LNCAP (cell line): ENCODE measurements around the gene DPH6.

ENCODE experiments used
- TF ChIP-seq, protein P1 (sequence below): fragments of 450-650 bp; IDR thresholded peaks from 2 replicates; pipeline ENCODE4 v1.5.1; 2017; ENCODE audit warnings: mild to moderate bottlenecking

DPH6 gene

DNA sequence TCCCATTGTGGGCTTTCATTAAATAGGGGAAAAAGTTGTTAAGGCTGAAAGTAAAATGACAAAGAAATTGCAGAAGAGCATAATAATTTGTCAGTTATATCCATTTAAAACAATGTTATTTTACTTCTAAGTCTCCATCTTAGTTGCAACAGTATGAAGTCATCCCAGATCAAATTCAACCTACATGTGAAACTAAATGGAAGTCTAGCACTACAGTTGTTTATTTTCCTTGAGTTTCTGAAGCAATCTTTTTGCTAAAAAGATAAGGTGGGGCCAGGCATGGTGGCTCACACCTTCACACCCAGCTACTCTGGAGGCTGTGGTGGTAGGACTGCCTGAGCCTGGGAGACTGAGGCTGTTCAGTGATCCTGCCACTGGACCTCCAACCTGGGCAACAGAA is 80.2 kb downstream of the DPH6 start:
- TF ChIP-seq, protein P1, sequence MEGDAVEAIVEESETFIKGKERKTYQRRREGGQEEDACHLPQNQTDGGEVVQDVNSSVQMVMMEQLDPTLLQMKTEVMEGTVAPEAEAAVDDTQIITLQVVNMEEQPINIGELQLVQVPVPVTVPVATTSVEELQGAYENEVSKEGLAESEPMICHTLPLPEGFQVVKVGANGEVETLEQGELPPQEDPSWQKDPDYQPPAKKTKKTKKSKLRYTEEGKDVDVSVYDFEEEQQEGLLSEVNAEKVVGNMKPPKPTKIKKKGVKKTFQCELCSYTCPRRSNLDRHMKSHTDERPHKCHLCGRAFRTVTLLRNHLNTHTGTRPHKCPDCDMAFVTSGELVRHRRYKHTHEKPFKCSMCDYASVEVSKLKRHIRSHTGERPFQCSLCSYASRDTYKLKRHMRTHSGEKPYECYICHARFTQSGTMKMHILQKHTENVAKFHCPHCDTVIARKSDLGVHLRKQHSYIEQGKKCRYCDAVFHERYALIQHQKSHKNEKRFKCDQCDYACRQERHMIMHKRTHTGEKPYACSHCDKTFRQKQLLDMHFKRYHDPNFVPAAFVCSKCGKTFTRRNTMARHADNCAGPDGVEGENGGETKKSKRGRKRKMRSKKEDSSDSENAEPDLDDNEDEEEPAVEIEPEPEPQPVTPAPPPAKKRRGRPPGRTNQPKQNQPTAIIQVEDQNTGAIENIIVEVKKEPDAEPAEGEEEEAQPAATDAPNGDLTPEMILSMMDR: no peak

DNA sequence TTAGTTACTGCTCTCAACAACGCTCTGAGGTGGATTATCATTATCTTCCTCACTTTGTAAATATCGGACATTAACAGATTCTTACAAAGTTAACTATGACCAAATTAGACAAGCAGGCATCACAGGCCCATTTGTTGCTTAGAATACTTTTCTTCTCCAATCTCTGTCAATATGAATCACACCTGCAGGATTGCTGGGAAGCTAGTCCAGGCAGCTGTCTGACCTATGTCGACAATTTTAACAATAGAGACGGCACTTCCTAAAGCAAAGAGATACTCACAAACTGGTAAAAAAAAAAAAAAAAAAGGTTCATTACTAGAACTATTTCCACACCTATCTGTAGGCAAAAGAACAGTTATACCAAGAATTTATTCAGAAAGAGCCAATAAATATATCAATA is 85.3 kb downstream of the DPH6 start:
- TF ChIP-seq, protein P1: no peak

DNA sequence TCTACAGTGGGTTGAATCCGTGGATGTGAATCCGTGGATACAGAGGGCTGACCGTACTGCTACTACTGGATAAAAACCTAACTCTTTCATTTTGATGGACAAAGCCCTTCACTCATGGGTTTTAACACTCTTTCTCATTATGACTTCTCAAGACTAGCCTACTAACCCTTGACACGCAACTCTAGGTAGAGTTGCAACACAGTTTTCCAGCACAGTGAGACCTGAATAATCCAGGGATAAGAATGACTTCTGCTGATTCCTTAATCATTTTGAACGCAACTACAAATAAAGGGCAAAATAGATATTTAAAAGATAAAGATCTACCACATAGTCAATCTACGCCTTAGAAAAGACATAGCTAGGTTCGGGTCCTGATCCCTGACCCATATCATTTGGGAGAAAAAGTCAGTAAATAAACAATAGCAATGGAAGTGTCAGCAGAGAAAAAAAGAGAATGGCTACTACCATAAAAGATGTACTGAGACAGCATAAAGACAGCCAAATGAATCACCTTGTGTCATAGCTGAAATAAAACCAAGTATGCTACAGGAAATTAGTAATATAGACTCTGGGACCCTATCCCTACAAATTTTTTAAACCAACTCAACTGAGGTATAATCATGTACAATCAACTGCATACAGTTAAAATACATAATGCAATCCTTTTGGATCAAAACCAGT is 87.6 kb downstream of the DPH6 start:
- TF ChIP-seq, protein P1: no peak

DNA sequence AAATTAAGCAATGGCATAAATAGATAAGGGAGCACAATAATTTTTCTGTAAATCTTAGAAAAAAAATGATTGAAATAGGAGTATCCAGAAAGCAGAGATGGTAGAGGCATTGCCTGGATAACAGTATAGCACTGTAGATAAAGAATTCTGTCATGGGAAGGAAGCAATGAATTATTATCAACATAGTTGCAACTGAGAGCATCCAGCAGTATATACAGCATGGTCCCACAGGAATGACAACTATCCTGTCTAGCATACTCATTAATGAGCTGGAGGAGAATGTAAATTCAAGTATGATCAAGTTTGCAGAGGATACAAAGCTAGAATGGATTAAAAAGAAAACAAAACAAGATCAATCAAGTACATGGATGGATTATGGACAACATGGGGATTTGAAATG is 90.8 kb downstream of the DPH6 start:
- TF ChIP-seq, protein P1: no peak

DNA sequence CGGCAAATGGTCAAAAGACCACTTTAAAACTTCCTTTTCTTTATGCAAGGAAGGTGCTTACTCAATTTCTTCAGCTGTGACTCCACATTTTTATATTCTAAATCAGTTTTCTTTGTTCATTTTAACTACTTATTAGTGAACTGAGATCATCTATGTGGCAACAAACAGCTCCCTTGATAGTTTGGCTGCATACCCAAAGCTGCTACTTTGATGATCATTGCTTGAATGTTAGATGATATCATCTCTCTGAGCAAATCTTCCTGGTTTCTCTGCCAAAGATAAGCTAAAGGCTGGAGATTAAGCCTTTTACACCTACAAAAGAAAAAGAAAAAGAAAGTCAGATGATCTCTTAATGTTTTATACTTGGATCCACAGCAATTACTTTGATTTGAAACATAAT is 95.5 kb downstream of the DPH6 start:
- TF ChIP-seq, protein P1: no peak

DNA sequence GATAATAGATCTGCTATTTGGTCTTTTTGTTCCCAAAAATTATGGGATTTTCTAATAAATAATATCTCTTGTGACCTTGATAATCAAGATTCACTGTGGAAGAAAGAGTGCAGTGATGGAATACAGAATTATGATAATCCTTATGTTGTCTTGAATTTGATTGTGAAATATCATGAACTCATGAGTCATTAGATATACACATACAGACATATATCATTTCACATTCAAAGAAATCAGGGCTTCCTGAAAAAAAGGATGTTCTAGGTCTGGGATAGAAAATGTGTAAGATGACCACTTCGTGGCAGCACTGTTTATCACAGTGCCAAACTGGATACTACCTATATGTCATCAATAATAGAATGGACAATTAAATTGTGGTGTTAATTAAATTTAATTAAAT is 97.7 kb downstream of the DPH6 start:
- TF ChIP-seq, protein P1: no peak

DNA sequence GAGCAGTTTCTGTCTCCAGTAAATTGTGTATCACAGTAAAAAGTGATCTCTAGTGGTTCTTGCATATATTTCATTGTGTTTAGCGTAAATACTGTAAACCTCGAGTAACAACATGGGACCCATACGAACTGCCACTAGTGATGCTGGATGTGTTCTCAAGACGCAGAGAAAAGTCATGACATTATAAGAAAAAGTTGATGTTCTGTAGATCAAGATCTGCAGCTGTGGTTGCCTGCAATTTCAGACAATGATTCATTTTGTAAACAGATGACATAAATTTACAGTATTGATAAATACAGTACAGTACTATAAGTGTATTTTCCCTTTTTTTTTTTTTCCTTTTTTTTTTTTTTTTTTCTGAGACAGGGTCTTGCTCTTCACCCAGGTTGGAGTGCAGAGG is 100.1 kb downstream of the DPH6 start:
- TF ChIP-seq, protein P1: no peak

DNA sequence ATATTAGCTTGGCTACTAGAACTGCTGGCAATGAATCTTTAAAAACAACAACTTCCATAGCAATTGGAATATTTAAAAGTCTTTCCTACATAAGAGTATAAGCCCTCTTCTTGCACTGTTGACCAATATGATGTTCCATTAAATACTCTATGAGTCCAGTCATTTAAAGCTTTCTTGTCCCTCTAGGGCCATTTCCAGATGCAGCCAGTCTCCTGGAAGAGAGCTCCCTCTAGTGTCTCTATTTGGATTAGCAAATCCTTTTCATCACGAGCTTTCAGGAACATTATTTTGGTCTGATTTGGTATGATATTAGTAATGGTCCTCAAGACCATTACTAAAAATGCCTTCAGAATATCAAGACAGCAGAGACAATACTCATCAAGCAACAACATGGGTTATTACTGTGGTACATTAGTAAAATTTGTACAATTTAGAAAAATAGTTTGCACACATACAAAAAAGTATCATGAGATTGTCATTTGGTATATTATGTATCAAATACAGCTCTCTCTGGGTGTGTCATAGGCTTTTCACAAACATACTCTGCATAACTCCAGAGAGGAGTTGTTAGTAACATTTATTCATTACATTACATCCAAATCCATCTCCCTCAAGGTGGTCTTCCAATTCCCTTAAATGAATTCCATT is 101.3 kb downstream of the DPH6 start:
- TF ChIP-seq, protein P1: peak; percentile 90
